ENCODE results near the gene TSPAN9. TPM values are rescaled to one million over a fixed set of nuclear protein-coding genes. Genes with fewer than 3 reads are reported as not detected.
A peak's percentile ranks its signal among the peaks of the same experiment; 100 is the strongest.

The TSPAN9 gene
- total and polyA plus RNA-seq, 4 donors, result 17.4 to 62.9 (median 34.2) TPM

- 84% methylated on average over 12 of the region's 12 CpGs for WGBS
- H3K27me3 ChIP-seq (ENCODE audit: control insufficient read depth in 4 of 4, insufficient read depth in 4 of 4, low read length in 3 of 4), result no peaks in the 10 kb centered on the region
- no peaks in the 10 kb centered on the region for H3K4me1 ChIP-seq (ENCODE audit: control insufficient read depth in 4 of 4, insufficient read depth in 4 of 4, low read length in 3 of 4)
- no peak for DNase-seq (ENCODE audit: low spot score)
- no peak overlapping the region for H3K9ac ChIP-seq (ENCODE audit: low read depth in 1 of 2, low read length in 2 of 2)
- no peaks in the 10 kb centered on the region for H3K36me3 ChIP-seq (ENCODE audit: control insufficient read depth in 4 of 4, insufficient read depth in 3 of 4, low read depth in 1 of 4, low read length in 3 of 4)
- TF ChIP-seq GABPA (IDR thresholded peaks at IDR 0.05 in 1 of 2, conservative IDR thresholded peaks at IDR 0.05 in 1 of 2) (no peak), HNF4A (conservative IDR thresholded peaks at IDR 0.05) (no peak)
- H3K9me3 ChIP-seq (ENCODE audit: control insufficient read depth in 4 of 4, low read length in 3 of 4), result no peaks in the 10 kb centered on the region
- H3K27ac ChIP-seq (ENCODE audit: low read depth in 1 of 2, low read length in 2 of 2), result peak overlapping the region in 1 of 2 donors; percentile 35
- H3K4me3 ChIP-seq (ENCODE audit: low read depth in 1 of 3, low read length in 3 of 3), result no peak overlapping the region
These were observed 45.0 kb upstream of the TSPAN9 start for GRCh38 chr12:3032161-3032560.

- Histone ChIP-seq H3K4me3 (ENCODE audit: low read depth in 1 of 3, low read length in 3 of 3) (no peak overlapping the region), H3K27me3 (ENCODE audit: control insufficient read depth in 4 of 4, insufficient read depth in 4 of 4, low read length in 3 of 4) (no peaks in the 10 kb centered on the region), H3K27ac (ENCODE audit: low read depth in 1 of 2, low read length in 2 of 2) (no peak overlapping the region), H3K4me1 (ENCODE audit: control insufficient read depth in 4 of 4, insufficient read depth in 4 of 4, low read length in 3 of 4) (no peaks in the 10 kb centered on the region), H3K9me3 (ENCODE audit: control insufficient read depth in 4 of 4, low read length in 3 of 4) (no peaks in the 10 kb centered on the region), H3K36me3 (ENCODE audit: control insufficient read depth in 4 of 4, insufficient read depth in 3 of 4, low read depth in 1 of 4, low read length in 3 of 4) (no peaks in the 10 kb centered on the region), H3K9ac (ENCODE audit: low read depth in 1 of 2, low read length in 2 of 2) (no peak overlapping the region)
- no peak for DNase-seq (ENCODE audit: low spot score)
- TF ChIP-seq YY1 (IDR thresholded peaks at IDR 0.05) (no peak), HNF4A (conservative IDR thresholded peaks at IDR 0.05) (no peak), RAD21 (IDR thresholded peaks at IDR 0.05) (no peak), FOXA1 (IDR thresholded peaks at IDR 0.05) (no peak), RXRA (IDR thresholded peaks at IDR 0.05) (no peak), GABPA (IDR thresholded peaks at IDR 0.05 in 1 of 2, conservative IDR thresholded peaks at IDR 0.05 in 1 of 2) (no peak), ZBTB33 (IDR thresholded peaks at IDR 0.05) (no peak), MAX (IDR thresholded peaks at IDR 0.05) (no peak), SP1 (IDR thresholded peaks at IDR 0.05) (no peak), EGR1 (IDR thresholded peaks at IDR 0.05; ENCODE audit: low read depth in 2 of 2) (no peak), TAF1 (conservative IDR thresholded peaks at IDR 0.05) (no peak), FOXA2 (IDR thresholded peaks at IDR 0.05) (no peak), NR2F2 (IDR thresholded peaks at IDR 0.05) (no peak), HNF4G (IDR thresholded peaks at IDR 0.05) (no peak)
- TF ChIP-seq, protein P1, sequence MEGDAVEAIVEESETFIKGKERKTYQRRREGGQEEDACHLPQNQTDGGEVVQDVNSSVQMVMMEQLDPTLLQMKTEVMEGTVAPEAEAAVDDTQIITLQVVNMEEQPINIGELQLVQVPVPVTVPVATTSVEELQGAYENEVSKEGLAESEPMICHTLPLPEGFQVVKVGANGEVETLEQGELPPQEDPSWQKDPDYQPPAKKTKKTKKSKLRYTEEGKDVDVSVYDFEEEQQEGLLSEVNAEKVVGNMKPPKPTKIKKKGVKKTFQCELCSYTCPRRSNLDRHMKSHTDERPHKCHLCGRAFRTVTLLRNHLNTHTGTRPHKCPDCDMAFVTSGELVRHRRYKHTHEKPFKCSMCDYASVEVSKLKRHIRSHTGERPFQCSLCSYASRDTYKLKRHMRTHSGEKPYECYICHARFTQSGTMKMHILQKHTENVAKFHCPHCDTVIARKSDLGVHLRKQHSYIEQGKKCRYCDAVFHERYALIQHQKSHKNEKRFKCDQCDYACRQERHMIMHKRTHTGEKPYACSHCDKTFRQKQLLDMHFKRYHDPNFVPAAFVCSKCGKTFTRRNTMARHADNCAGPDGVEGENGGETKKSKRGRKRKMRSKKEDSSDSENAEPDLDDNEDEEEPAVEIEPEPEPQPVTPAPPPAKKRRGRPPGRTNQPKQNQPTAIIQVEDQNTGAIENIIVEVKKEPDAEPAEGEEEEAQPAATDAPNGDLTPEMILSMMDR (IDR thresholded peaks at IDR 0.05; ENCODE audit: low read depth, low read length, missing input control), result no peak
- TF ChIP-seq, protein P2, sequence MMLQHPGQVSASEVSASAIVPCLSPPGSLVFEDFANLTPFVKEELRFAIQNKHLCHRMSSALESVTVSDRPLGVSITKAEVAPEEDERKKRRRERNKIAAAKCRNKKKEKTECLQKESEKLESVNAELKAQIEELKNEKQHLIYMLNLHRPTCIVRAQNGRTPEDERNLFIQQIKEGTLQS (IDR thresholded peaks at IDR 0.05), result no peak
- TF ChIP-seq, protein P3, sequence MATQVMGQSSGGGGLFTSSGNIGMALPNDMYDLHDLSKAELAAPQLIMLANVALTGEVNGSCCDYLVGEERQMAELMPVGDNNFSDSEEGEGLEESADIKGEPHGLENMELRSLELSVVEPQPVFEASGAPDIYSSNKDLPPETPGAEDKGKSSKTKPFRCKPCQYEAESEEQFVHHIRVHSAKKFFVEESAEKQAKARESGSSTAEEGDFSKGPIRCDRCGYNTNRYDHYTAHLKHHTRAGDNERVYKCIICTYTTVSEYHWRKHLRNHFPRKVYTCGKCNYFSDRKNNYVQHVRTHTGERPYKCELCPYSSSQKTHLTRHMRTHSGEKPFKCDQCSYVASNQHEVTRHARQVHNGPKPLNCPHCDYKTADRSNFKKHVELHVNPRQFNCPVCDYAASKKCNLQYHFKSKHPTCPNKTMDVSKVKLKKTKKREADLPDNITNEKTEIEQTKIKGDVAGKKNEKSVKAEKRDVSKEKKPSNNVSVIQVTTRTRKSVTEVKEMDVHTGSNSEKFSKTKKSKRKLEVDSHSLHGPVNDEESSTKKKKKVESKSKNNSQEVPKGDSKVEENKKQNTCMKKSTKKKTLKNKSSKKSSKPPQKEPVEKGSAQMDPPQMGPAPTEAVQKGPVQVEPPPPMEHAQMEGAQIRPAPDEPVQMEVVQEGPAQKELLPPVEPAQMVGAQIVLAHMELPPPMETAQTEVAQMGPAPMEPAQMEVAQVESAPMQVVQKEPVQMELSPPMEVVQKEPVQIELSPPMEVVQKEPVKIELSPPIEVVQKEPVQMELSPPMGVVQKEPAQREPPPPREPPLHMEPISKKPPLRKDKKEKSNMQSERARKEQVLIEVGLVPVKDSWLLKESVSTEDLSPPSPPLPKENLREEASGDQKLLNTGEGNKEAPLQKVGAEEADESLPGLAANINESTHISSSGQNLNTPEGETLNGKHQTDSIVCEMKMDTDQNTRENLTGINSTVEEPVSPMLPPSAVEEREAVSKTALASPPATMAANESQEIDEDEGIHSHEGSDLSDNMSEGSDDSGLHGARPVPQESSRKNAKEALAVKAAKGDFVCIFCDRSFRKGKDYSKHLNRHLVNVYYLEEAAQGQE (IDR thresholded peaks at IDR 0.05), result no peak
- 74% methylated on average over 27 of the region's 27 CpGs for WGBS
These were observed 44.2 kb upstream of the TSPAN9 start for GRCh38 chr12:3032770-3033538.

Data from liver (tissue), 9 donors.